Measurements from ENCODE around the gene PAM16. TPM values are rescaled to one million over a fixed set of nuclear protein-coding genes. Genes with fewer than 3 reads are reported as not detected.
A peak's percentile ranks its signal among the peaks of the same experiment; 100 is the strongest.
"Not testable (repeated sequence)": the region's sequence is repeated elsewhere in the genome, so short reads cannot be mapped to it uniquely, and the experiment has no call there.

PAM16 gene
- 58.8 and 80.7 TPM in 2 replicates for total RNA-seq (2014; rRNA removed; shearing (Covaris generic); ENCODE audit: low replicate concordance)

GRCh38 chr16:4350787-4351659 lies at the start of gene PAM16:
TSS of gene PAM16 (minus strand) at chr16:4351321. CDS start at chr16:4351234, 87 bp downstream.
- in situ Hi-C loops (cut with HindIII; ENCODE audit: low pct_unique_long_range_greater_than_20kb, low sequenced_read_pairs): no loop called here
- DNase-seq (ENCODE audit: low read depth): peak; percentile 87

DNA sequence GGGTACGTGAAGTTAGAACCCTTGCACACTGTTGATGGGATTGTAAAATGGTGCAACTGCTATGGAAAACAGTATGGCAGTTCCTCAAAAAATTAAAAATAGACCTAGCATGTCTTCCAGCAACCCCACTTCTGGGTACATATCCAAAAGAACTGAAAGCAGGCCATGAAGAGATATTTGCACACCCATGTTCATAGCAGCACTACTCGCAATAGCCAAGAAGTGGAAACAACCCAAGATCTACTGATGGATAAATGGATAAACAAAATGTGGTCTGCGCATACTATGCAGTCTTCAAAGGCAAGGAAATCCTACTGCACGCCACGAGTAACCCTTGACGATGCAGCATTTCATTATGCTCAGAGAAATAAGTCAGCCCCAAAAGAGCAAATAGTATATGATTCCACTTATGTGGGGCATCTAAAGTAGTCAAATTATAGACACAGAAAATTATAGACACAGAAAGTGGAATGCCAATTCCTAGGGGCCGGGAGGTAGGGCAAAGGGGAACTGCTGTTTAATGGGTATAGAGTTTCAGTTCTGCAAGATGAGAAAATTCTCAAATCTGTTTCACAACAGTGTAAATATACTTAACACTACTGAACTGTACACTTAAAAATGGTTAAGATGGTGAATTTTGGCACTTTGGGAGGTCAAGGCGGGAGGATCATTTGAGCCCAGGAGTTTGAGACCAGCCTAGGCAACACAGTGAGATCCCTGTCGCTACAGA lies 48.0 kb upstream of the PAM16 start:
- in situ Hi-C loops (cut with HindIII; ENCODE audit: low pct_unique_long_range_greater_than_20kb, low sequenced_read_pairs): no loop called here

GRCh38 chr16:4395055-4395726 lies 44.1 kb upstream of the PAM16 start:
- DNase-seq (ENCODE audit: low read depth): no peak
- in situ Hi-C loops (cut with HindIII; ENCODE audit: low pct_unique_long_range_greater_than_20kb, low sequenced_read_pairs): no loop called here

More for the DNA sequence above, 48.0 kb upstream of the PAM16 start:
- no peak for DNase-seq (ENCODE audit: low read depth)

- in situ Hi-C loops (cut with HindIII; ENCODE audit: low pct_unique_long_range_greater_than_20kb, low sequenced_read_pairs); DNase-seq (ENCODE audit: low read depth): not testable (repeated sequence)
Observed at GRCh38 chr16:4393850-4394249, 42.7 kb upstream of the PAM16 start.

DNA sequence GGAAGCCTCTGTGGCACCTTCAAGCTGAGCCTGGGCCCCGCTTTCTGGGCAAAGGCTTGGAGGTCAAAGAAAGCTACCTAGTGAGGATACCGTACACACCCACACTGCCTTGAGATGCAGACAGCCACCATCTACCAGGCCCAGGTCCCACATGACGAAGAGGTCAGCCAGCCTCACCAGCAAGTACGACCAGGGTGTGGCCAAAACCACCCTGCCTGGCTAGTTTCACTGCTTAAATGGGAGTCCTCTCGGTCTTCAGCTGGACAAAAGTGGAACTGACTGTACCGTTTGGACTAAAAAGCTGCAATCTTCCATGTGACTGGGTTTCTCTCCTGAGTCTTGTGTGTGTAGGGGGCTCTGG lies 42.1 kb upstream of the PAM16 start:
- in situ Hi-C loops (cut with HindIII; ENCODE audit: low pct_unique_long_range_greater_than_20kb, low sequenced_read_pairs): no loop called here
- no peak for DNase-seq (ENCODE audit: low read depth)

- no peak for DNase-seq (ENCODE audit: low read depth)
Observed at GRCh38 chr16:4392382-4393239, 41.5 kb upstream of the PAM16 start.

DNA sequence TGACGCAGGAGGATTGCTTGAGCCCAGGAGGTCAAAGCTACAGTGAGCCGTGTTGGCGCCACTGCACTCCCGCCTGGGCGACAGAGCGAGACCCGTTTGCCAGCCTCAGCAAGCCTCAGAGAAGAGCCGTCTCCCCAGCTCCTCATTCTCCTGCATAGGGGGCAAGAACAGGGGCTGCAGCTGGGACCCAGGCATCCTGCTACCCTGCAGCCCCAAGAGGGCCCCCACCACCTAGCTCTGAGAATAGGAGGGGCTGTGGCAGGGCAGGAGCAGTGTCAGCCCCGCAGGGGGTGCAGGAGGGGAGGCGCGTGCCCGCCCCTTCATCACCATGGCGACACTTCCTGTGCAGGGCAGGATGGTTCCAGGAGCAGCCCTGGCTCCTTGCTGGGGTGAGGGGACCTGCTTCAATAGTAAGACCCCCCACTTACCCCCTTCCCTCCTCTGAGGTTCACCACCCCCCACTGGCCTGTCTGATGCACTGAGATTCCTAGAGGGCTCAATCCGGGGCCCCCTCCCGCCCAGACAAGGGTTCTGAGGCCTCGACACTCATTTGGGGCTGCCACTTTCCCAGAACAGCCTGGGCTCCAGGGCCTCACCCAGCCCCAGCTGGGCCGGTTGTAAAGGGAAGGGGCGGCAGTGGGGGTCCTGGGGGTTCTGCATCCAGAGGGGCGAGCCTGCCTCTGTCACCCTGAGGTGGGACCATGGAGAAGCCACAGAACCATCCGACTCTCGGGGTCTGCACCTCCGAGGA lies 40.7 kb upstream of the PAM16 start:
- DNase-seq (ENCODE audit: low read depth): no peak
- in situ Hi-C loops (cut with HindIII; ENCODE audit: low pct_unique_long_range_greater_than_20kb, low sequenced_read_pairs): no loop called here

More at GRCh38 chr16:4392382-4393239, 41.5 kb upstream of the PAM16 start:
- in situ Hi-C loops (cut with HindIII; ENCODE audit: low pct_unique_long_range_greater_than_20kb, low sequenced_read_pairs): no loop called here

- no peak for DNase-seq (ENCODE audit: low read depth)
- in situ Hi-C loops (cut with HindIII; ENCODE audit: low pct_unique_long_range_greater_than_20kb, low sequenced_read_pairs): no loop called here
Observed at GRCh38 chr16:4390266-4391260, 39.4 kb upstream of the PAM16 start.

GRCh38 chr16:4389051-4389955 lies 38.2 kb upstream of the PAM16 start:
- in situ Hi-C loops (cut with HindIII; ENCODE audit: low pct_unique_long_range_greater_than_20kb, low sequenced_read_pairs): no loop called here
- DNase-seq (ENCODE audit: low read depth): no peak

GRCh38 chr16:4388271-4389021 lies 37.3 kb upstream of the PAM16 start:
- in situ Hi-C loops (cut with HindIII; ENCODE audit: low pct_unique_long_range_greater_than_20kb, low sequenced_read_pairs): no loop called here
- no peak for DNase-seq (ENCODE audit: low read depth)

DNA sequence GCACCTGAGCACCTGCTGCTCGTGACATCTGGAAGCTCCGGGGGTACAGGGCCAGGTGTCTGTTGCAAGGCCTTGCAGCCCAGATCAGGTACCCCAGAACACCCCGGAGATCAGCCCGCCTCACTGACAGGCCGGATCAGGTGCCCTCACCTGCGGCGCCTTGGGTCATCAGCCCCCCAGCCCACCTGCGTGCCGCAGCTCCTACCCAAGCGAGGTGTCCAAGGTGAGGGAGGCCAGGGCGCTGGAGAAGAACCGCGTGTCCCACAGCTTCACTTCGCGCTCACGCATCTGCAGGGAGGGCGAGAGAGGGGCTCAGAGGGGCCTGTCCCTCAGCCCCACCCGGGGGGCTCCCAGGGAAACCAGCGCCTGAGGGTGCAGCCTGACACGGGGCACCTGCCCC lies 36.7 kb upstream of the PAM16 start:
- no peak for DNase-seq (ENCODE audit: low read depth)
- in situ Hi-C loops (cut with HindIII; ENCODE audit: low pct_unique_long_range_greater_than_20kb, low sequenced_read_pairs): no loop called here

DNA sequence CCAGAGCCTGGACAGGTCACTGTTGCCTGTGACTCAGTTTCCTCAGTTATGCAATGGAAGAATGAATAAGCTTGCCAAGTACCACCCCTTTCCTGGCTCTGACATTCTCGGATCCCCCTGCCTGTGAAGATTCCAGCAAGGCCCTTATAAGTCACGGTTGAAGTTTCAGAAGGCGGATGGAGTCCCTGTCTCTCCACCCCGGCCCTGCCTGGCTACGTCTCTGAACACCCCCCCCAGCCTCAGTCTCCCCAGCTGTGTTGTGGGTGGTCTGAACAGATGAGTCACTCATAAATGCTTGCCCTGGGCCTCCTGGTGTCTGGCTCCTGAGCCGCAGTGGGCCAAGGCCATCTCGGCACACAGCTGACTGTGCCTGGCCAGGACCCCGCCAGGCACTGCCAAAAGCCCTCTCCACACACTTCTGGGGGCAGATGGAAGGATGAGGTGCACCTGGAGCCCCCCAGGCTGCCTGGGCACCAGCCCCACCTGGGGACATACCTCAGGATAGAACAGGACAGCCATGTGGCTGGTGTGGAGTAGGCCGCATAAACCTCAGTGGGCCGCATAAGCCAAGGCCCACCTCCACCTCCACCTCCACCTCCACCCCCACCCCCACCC lies 35.9 kb upstream of the PAM16 start:
- no peak for DNase-seq (ENCODE audit: low read depth)
- in situ Hi-C loops (cut with HindIII; ENCODE audit: low pct_unique_long_range_greater_than_20kb, low sequenced_read_pairs): no loop called here

GRCh38 chr16:4386451-4386805 lies 35.3 kb upstream of the PAM16 start:
- in situ Hi-C loops (cut with HindIII; ENCODE audit: low pct_unique_long_range_greater_than_20kb, low sequenced_read_pairs): no loop called here
- no peak for DNase-seq (ENCODE audit: low read depth)

DNA sequence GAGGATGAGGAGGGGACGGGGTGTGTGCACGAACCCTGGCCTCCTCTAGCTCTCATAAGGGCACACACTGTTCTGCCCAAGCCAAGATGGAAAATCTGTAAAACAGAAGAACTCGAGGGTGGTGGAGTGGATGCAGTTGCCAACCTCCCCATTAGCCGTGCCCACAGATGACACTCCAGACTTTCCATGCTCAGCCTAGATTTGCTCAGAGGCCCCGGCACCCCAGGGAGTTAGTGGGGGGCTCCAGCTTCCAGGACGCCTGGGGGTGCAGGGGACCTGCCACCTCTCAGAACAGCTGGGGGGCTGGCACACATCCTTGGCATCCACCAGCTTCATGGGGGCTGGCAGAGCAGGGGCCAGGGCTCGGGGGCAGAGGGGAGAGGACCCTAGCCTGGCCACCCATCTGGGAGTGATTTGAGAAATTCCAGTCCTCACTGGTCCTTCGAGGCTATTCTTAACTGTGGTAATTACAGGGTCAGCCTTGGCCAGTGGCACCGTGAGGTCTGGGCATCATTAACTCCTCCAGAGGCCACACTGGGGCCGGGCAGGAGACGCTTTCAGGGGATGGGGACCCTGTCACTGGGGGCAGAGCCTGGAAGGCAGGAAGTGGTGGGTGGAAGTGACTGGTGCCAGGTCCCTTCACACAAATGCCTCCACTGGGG lies 34.8 kb upstream of the PAM16 start:
- in situ Hi-C loops (cut with HindIII; ENCODE audit: low pct_unique_long_range_greater_than_20kb, low sequenced_read_pairs): no loop called here
- no peak for DNase-seq (ENCODE audit: low read depth)

Data from Caki2 (cell line).